GM21360 (cell line): ENCODE data around the gene TNFSF13B.
A peak's percentile ranks its signal among the peaks of the same experiment; 100 is the strongest.

ENCODE experiments used
- ATAC-seq: cut with Tn5 transposase; IDR thresholded peaks from one replicate; pipeline ENCODE4 v1.9.1; 2021; ENCODE audit warnings: mild to moderate bottlenecking, moderate library complexity; ENCODE audit not compliant: unreplicated experiment

TNFSF13B gene

DNA sequence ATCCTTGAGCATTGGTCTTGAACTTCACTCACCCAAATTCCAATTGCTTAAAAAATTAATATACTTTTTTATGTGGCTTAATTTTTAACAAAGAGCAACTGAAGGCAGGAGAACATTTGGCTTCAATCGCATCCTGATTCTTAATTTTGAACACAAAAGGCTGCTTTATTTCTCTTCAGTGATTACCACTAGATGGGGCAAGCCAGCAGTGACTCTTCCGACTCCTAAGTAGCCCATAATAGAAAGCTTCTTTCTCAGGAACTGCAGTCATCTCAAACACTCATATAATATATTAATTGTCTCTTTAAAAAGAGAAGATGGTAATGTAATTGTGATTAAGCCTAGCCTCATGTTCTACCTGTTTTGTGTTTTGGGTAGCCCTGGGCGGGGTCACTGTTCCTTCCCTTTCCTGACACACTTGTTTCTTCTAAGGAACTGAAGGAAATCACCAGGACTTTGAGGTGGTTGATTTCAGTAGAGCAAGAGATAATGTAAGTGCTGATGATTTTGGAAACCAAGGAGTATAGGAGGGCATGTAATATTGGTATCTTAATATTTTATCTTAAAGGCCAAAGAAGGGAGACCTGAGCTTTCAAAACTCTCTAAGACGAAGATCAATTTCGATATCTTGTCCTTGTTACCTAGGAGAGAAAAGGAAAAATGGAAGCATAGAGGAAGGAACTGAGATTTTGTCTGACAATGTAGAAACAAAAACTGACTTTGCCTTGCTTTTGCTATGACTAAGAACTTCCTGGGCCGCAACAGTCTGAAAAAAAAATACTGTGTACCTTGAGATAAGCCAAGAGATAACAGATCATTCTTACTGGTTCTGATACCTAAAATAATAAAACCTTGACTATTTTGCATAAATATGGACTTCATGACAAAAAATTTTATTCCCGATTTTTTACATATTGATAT lies 73.1 kb downstream of the TNFSF13B start:
- ATAC-seq: peak; percentile 63

DNA sequence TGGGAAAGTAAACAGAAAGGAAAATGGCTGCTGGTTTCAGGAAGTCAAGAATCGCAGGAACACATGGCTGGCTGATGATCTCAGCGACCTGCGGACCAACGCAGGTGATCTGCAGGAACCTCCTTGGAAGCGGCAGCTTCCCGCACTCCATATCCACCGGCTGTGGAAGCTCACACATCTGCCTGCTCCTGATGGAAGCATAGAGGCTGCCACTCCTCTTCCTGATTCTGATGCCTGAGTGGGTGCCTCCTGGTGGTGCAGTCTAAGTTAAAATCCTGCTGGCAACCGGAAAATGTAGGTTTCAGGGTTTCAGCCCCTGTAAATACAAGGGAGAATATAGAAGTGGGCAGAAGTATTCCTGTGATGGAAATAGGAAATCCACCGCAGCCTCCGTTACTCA lies 75.5 kb downstream of the TNFSF13B start:
- ATAC-seq: no peak

DNA sequence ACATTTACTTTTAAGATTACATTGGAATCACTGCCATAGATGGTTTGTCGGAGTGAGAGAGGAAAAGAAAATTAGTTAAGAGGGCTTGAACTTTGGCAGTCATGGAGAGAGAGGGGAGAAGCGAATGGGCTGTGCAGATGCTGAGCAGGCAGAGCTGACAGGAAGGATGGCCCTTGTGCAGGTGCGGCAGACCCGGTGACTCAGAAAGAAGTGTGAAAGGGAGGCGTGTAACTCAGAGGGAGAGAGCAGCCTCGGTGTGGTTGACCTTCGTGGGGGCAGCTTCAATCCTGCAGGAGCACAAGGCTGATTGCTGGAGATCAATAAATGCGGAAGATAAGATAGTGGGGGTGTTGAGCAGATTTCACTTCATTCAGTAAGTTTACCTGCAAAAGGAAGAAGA lies 76.9 kb downstream of the TNFSF13B start:
- no peak for ATAC-seq

DNA sequence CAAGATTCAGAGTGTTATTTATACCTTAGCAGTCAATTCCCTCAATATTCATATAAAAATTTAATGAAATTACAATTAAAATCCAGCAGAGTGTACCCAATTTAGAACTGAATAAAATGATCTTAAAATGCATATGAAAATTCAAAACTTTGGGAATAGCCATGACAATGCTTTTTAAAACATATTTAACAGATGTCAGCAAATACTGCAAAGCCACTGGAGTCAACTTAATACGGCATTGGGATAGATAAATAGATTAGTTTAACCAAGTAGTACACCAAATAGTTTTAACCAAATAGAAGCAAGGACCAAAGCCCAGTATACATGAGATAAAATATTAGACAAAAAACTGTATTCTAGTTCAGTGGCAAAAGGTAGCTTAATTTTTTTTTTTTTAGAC lies 79.8 kb downstream of the TNFSF13B start:
- no peak for ATAC-seq

DNA sequence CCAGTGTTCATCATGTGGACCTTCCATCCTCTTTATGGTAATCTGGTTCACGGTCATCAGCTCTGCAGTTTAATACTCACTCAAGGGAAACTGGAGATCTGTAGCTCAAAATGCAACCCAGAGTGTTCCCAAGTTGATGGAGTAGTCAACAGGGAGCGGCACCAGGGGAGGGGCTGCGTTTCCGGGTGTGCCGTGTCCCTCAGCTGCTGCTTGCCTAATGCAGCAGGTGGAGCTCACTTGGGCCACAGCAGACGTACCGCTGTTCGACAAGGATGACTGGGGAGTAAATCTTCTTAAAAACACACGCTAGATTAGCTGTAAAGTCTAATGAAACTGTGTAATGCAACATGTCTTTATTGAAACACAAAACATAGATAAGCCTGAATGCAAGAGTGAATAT lies 81.1 kb downstream of the TNFSF13B start:
- ATAC-seq: no peak

DNA sequence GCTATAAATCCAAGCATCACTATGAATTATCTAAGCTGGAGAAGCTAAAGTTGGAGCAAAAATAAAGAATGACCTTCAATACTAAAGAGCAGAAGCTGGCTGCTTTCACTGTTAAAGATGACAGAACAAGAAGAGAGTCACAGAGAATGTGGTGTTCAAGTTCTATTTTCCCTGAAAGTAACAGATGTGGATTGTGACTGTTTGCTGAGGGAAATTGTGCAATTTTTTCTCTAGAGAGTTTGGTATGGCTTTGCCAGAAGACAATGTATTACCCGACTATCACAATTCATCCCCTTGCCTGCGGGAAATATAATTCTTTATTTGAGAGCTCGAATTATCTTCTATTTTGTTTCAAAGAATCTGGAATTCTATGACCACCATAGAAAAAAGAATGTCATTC lies 83.1 kb downstream of the TNFSF13B start:
- no peak for ATAC-seq

DNA sequence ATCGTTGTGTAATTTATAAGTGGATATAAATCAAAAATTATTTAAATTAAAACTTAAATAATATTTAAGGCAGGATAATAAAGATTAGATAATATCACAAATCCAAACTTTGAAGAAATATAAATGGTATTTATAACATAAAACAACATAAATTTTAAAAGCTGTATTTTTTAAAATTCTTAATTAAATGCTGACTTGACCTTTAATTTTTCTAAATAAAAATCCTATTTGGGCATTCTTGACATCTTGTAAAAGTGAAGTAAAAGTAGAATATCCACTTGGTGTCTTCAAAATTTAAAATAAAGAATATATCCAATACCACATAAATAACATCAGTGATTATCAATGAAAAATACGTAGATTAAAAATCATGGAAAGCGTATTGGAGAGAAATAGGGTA lies 87.7 kb downstream of the TNFSF13B start:
- ATAC-seq: no peak
